Pulmonary artery endothelial cell (primary cell): Measurements from ENCODE around the gene UBE2R2. TPM values are rescaled to one million over a fixed set of nuclear protein-coding genes. Genes with fewer than 3 reads are reported as not detected.
"Not testable (repeated sequence)": the region's sequence is repeated elsewhere in the genome, so short reads cannot be mapped to it uniquely, and the experiment has no call there.

Experiments
- DNase-seq: peaks from one replicate; pipeline ENCODE4 v3.0.0-alpha.2; 2011; ENCODE audit warnings: low read depth, low spot score
- total RNA-seq: library from RNA; depleted of rRNA; stranded (reverse); fragments of >200 nt; gene quantifications from 2 replicates; pipeline ENCODE4 v1.2.3, GENCODE V29; 2014

UBE2R2 gene
- total RNA-seq, 1 donor from 2014 or later: 23.5 TPM

DNA sequence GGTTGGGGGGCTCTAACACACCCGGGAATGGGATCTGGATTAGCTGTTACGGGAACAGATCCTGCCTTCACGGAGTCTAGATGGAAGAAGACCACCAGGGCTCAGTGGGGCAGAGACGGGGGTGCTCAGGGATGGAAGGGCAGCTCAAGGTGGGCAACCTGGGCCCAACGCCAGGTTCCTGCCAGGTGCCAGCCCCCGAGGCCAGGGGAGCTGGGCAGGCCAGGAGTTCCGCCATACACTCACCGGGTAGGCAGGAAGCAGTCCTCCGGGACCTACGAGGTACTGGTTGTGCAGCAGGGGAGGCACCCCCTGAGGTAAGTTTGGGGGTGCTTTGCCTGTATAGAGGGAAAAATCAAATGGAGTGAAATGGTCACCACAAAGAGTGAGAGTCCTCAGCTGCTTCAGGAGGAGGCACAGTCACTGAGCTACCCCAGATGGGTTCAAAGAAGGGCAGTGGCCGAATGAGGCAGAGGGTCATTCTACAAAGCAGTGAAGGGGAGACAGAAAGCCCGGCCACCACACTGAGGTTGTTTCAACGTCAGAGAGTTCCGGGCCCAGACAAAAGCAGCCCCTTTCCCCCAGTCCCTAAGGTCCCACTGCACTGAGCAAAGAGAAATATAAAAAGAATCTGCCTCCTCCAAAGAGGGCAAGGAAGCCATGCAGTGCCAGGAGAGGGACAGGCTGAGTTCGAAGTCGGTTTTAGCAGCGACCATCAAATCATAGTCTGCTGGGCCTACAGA, 110.0 kb downstream of the UBE2R2 start:
- DNase-seq: no peak

- DNase-seq: no peak
These were observed 110.7 kb downstream of the UBE2R2 start for GRCh38 chr9:33927694-33928093.

DNA sequence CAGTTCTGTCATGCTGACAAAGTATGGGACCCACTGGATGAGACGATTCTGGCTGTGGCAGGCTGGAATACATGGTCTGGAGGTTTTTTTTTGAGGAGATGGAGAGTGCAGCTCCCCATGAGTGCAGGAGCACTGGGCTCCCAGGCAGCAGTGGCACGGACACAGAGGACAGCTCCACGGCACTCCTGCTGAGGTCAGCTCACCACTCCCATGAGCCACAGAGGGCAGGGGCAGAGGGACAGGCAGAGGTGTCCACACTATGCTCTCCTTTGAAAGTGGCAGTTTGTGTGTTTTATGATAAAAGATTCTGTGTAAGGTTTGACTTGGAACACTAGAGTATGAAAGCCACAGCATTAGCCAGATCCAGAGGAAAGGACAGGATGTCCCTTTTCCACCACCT, 114.4 kb downstream of the UBE2R2 start:
- DNase-seq: no peak

GRCh38 chr9:33932078-33932807, 115.3 kb downstream of the UBE2R2 start:
- no peak for DNase-seq

- no peak for DNase-seq
These were observed 117.4 kb downstream of the UBE2R2 start for GRCh38 chr9:33934188-33934878.

DNA sequence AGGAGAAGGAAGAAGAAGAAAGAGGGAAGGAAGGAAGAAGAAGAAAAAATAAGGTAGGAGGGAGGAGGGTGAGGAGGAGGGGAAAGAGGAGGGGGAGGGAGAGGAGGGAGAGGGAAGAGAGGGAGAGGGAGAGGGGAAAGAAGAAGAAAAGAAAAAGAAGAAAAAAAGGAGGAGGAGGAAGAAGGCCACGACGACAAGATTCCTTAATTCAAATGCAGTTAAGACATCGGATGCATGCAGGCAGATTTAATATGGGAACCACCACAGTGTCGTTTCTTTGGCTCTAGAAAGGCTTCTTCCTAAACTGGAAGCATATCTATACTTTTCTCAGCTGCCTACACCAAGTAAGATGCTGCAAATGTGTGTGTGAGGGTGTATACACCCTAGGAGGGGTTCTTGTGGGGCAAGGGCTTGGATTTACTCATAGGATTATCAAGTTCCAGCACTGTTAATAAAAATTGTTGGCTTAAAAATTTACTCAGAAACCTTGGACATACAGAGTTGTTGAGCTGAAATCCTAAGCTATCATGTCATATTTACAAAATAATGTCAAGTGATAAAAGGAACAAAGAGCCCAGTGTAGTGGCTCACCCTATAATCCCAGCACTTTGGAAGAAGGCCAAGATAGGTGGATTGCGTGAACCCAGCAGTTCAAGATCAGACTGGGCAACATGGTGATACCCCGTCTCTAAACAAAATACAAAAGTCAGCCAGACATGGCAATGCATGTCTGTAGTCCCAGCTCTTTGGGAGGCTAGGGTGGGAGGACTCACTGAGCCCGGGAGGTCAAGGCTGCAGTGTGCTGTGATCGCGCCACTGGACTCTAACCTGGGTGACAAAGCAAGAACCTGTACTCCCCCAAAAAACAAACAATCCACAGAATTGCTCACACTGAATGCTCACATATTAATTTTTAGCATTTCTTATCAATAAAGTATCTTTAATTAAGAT, 123.2 kb downstream of the UBE2R2 start:
- no peak for DNase-seq

DNA sequence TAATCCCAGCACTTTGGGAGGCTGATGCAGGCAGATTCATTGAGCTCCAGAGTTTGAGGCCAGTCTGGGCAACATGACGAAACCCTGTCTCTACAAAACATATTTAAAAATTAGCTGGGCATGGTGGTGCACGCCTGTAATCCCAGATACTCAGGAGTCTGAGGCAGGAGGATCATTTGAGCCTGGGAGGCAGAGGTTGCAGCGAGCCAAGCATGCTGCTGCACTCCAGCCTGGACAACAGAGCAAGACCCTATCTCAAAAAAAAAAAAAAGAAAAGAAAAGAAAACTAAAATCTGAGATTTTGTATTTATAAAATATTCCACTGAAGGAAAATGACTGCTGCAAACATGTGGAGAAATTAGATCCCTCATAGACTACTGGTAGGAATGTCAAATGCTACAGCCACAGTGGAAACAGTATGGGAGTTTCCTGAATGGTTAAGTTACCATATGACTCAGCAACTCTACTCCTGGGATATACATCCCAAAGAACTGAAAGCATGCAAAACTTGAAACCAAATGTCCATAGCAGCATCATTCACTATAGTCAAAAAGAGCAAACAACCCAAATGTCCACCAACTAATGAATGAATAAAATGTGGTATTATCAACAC, 125.6 kb downstream of the UBE2R2 start:
- DNase-seq: no peak

DNA sequence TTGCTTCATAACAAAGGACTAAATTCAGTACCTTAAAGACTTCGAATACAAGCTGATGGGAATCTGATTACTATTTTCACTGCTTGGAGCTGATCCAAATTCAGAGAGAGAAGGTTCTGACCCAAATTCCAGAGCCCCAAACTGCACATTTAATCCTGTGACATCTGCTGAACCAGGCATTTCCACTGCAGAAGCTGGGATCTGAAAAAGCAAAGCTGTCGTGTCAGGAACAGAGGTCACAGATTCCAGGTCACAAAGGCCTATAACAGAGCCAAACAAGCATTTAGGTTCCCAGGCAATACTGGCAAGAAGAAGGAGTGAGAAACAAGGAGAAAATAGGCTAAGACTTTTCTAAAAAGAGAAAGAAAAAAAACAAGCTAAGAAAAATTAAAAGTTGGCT, 126.4 kb downstream of the UBE2R2 start:
- DNase-seq: no peak

DNA sequence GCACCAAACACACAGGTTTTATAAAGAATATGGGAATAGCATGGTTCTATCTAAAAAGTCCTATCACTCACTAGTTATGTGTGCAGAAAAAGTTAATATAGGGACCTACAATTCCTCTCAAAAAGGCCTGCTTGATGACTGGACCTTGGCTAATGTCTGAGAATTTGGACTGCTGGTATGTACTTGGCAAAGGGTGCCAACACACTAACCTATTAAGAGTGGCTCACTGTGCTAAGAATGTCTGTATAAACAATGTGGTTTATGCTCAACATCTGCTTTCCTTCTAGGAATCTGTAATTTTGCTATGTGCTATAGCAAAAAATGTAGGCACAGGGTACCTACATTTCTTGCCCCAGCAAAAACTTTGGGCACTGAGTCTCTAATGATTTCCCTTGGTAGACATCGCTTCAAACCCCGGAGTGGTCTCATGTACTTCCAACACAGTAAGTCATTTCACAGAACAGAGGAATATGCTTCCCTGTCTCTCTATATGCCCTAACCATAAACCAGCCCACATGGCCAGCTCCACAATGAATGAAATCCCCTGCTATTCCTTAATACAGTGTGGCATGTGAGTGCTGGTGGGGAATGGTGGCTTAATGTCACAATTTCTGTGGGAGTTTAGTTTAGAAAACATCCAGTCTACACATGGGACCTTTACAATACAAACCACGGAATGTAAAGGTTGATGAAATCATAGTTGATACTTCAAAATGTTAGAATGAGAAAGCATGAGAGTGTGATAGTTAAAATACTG, 130.0 kb downstream of the UBE2R2 start:
- DNase-seq: no peak

DNA sequence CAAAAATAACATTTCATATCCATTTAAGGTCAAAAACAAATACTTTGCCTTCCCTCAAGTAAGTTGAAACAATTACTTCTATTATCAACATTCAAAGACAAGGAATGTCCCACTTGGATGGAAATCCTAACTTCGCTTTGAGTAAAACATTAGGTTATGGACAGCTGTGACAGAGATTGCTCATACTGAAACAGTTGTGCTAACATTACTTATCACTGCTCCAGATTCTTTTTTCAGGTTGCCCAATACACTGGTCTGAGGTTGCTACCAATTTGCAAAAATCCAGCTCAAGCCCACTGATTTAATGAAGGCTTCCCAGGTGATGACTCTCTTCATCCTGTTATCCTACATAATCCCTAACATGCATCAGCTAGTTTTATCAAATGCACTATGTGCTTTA, 133.4 kb downstream of the UBE2R2 start:
- no peak for DNase-seq

DNA sequence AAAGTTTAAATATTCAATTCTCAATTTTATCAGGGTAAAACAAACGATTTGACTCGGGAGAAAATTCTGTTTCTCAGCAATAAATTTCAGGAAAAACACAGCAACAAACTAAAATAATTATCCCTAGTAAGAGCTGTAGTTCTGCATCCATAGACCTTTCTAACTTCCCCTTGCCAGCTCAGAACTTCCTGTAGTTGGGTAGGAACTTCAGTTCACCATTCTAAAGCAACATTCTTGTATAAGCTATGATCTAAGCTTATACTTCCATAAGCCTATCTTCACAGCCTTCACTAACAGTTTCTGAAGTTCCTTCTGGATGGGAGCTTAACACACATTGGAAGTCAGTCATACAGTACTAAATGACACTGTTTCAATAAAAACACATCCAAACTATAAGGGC, 135.1 kb downstream of the UBE2R2 start:
- DNase-seq: no peak

DNA sequence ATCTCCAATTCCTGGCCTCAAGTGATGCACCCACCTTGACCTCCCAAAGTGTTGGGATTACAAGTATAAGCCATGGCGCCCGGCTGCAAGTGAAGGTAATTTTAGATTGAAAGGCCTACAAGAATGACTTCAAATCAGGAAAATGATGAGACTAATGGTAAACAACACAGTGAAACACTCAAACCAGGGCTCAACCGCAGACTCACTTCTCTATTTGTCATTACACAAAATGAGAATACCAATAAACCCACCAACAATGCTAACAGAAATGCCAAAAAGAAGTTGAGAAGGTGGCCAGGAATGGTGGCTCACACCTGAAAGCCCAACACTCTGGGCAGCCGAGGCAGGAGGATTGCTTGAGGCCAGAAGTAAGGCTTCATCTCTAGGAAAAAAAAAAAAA, 139.6 kb downstream of the UBE2R2 start:
- DNase-seq: no peak

DNA sequence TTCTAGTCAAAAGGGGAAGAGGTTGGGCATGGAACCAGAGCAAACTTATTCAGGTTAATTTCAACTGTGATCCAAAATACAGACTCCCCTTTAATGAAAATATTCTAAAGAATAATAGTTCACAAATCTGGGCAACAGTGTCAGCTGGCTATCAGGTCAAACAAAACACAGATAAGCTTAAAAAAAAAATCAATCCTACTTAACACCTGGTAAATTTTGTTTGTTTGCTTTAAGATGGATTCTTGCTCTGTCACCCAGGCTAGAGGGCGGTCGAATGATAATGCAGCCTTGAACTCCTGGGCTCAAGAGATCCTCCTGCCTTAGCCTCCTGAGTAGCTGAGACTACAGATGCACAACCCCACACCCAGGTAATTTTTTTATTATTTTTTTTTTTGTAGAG, 142.8 kb downstream of the UBE2R2 start:
- no peak for DNase-seq

DNA sequence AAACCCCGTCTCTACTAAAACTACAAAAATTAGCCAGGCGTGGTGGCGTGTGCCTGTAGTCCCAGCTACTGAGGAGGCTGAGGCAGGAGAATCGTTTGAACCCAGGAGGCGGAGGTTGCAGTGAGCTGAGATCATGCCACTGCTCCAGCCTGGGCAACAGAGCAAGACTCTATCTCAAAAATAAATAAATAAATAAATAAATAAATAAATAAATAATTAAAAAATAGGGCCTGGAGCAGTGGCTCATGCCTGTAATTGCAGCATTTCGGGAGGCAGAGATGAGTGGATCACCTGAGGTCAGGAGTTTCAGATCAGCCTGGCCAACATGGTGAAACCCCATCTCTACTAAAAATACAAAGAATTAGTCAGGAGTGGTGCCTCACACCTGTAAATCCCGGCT, 145.5 kb downstream of the UBE2R2 start:
- not testable (repeated sequence) for DNase-seq

GRCh38 chr9:33964086-33964768, 147.3 kb downstream of the UBE2R2 start:
- no peak for DNase-seq
